K562 (cell line): ENCODE results near the gene SPHK2. TPM values are rescaled to one million over a fixed set of nuclear protein-coding genes. Genes with fewer than 3 reads are reported as not detected.

Experiments used
- CC2D1A ChIP-seq: fragments of 450-650 bp; IDR thresholded peaks from 2 replicates; pipeline ENCODE4 v1.6.1; 2017; ENCODE audit warnings: mild to moderate bottlenecking
- CHD1 ChIP-seq: fragments of 200-600 bp; sonication (generic); IDR thresholded peaks from one replicate; pipeline ENCODE4 v1.6.1; 2012; ENCODE audit warnings: mild to moderate bottlenecking, moderate library complexity, low read length, inconsistent platforms
- HINFP ChIP-seq: fragments of 450-650 bp; conservative IDR thresholded peaks from 2 replicates; pipeline ENCODE4 v1.6.1; 2016; ENCODE audit warnings: missing genetic modification characterization, low read depth, mild to moderate bottlenecking, control low read depth, missing compliant biosample characterization
- KDM1A ChIP-seq, 2 experiments: fragments of 450-650 bp; IDR thresholded peaks; 2 replicates each; pipeline ENCODE4 v1.6.1; 2016; ENCODE audit warnings: mild to moderate bottlenecking in 2 of 2
- OTX1 ChIP-seq: fragments of 450-650 bp; formaldehyde crosslinking; IDR thresholded peaks from 2 replicates; pipeline ENCODE4 v1.4.0; 2022; ENCODE audit warnings: mild to moderate bottlenecking
- PRDM10 ChIP-seq: fragments of 450-650 bp; IDR thresholded peaks from 2 replicates; pipeline ENCODE4 v1.6.1; 2018; ENCODE audit not compliant: partially characterized antibody
- TGIF2 ChIP-seq: sonication (generic); formaldehyde crosslinking; IDR thresholded peaks from 2 replicates; pipeline ENCODE4 v1.8.1; 2022; ENCODE audit warnings: mild to moderate bottlenecking, missing genetic modification reagents, moderate library complexity
- TOE1 ChIP-seq, 2 experiments: fragments of 450-650 bp in 1 of 2; sonication (generic) in 1 of 2; formaldehyde crosslinking in 1 of 2; IDR thresholded peaks; 2 replicates each; pipeline versions ENCODE4 v1.7.1 to v1.8.0; 2016 to 2022; ENCODE audit warnings: borderline replicate concordance in 2 of 2, mild to moderate bottlenecking in 2 of 2, antibody characterized with exemption in 1 of 2, inconsistent platforms in 1 of 2, low read depth in 1 of 2, missing genetic modification reagents in 1 of 2, moderate library complexity in 1 of 2
- TRIM25 ChIP-seq: fragments of 450-650 bp; IDR thresholded peaks from 2 replicates; pipeline ENCODE4 v1.7.0; 2016; ENCODE audit warnings: borderline replicate concordance
- USF1 ChIP-seq: sonication (generic); formaldehyde crosslinking; IDR thresholded peaks from 2 replicates; pipeline ENCODE4 v1.9.0; 2022; ENCODE audit warnings: mild to moderate bottlenecking, missing genetic modification reagents
- ZNF24 ChIP-seq: fragments of 450-650 bp; IDR thresholded peaks from 2 replicates; pipeline ENCODE4 v1.6.1; 2016
- polyA plus RNA-seq, 8 experiments: library from polyadenylated mRNA; depleted of rRNA in 4 of 8; stranded (reverse) in 5 of 8; unstranded in 3 of 8; fragments of >200 nt; fragmentation: Nextera tagmentation in 2 of 8; fragmentation: Illumina TruSeq in 1 of 8; extraction: Ambion mirVana in 2 of 8; extraction: Trizol in 1 of 8; gene quantifications; 2 replicates each; pipeline versions ENCODE4 v1.2.1 to v1.2.3, GENCODE V29; 2011 to 2014; ENCODE audit warnings: inconsistent platforms in 1 of 8, missing spikeins in 1 of 8
- total RNA-seq, 7 experiments: library from RNA; depleted of rRNA in 6 of 7; stranded (reverse); fragments of >200 nt in 6 of 7; fragmentation: Illumina TruSeq in 2 of 7; extraction: Trizol in 2 of 7; gene quantifications; 2 replicates each; pipeline versions ENCODE4 v1.2.1 to v1.2.3, GENCODE V29; 2011 to 2021; ENCODE audit warnings: low replicate concordance in 1 of 7
- TF ChIP-seq, protein P1 (sequence below): fragments of 450-650 bp; IDR thresholded peaks from 2 replicates; pipeline ENCODE4 v1.6.1; 2018; ENCODE audit warnings: mild to moderate bottlenecking, low read depth; ENCODE audit not compliant: partially characterized antibody

SPHK2 gene
- total and polyA plus RNA-seq, 9 of the 15 experiments (the other 6 are each of a cell fraction or from before 2014, with no cell fraction given): 0.10 to 15.2 (median 2.9) TPM

GRCh38 chr19:48635966-48636858 lies 16.9 kb downstream of the SPHK2 start (continued):
- TF ChIP-seq TGIF2 (CRISPR knock-in tag): no peak
- TF ChIP-seq ZNF24: no peak
- peak; percentile 68; the same call in 1 of the 2 replicates for TF ChIP-seq TRIM25
- 0 out of 4 replicates have a peak, but pooled peaks of 1 of the 2 experiments have one; percentile 13 for TF ChIP-seq KDM1A (IDR thresholded peaks at IDR 0.05)
- TF ChIP-seq HINFP (tag): no peak
- TF ChIP-seq TOE1 (IDR thresholded peaks at IDR 0.05; ENCODE audit: borderline replicate concordance): peak; percentile 33; the same call in 1 of the 2 replicates
- no peak for TF ChIP-seq TOE1 (CRISPR knock-in tag; IDR thresholded peaks at IDR 0.05; ENCODE audit: borderline replicate concordance, low read depth)
- TF ChIP-seq PRDM10: peak; percentile 24
- TF ChIP-seq CC2D1A: 0 out of 2 replicates have a peak, but pooled peaks have one; percentile 26
- peak; percentile 1 for TF ChIP-seq CHD1
- 0 out of 2 replicates have a peak, but pooled peaks have one; percentile 59 for TF ChIP-seq OTX1
- TF ChIP-seq, protein P1, sequence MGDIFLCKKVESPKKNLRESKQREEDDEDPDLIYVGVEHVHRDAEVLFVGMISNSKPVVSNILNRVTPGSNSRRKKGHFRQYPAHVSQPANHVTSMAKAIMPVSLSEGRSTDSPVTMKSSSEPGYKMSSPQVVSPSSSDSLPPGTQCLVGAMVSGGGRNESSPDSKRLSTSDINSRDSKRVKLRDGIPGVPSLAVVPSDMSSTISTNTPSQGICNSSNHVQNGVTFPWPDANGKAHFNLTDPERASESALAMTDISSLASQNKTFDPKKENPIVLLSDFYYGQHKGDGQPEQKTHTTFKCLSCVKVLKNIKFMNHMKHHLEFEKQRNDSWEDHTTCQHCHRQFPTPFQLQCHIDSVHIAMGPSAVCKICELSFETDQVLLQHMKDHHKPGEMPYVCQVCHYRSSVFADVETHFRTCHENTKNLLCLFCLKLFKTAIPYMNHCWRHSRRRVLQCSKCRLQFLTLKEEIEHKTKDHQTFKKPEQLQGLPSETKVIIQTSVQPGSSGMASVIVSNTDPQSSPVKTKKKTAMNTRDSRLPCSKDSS: peak; percentile 10
- peak; percentile 46; the same call in 1 of the 2 replicates for TF ChIP-seq USF1 (CRISPR knock-in tag)
